K562 (cell line): ENCODE data around the gene SLC6A9. TPM values are rescaled to one million over a fixed set of nuclear protein-coding genes. Genes with fewer than 3 reads are reported as not detected.

ENCODE experiments used
- ARID4B ChIP-seq: sonication (generic); formaldehyde crosslinking; IDR thresholded peaks from 2 replicates; pipeline ENCODE4 v1.8.0; 2022; ENCODE audit warnings: mild to moderate bottlenecking, missing genetic modification reagents
- BDP1 ChIP-seq: IDR thresholded peaks from 3 replicates; pipeline ENCODE4 v1.6.1; 2011; ENCODE audit not compliant: insufficient read length, insufficient read depth
- CEBPZ ChIP-seq: fragments of 150-350 bp; IDR thresholded peaks from 2 replicates; pipeline ENCODE4 v1.6.1; 2014; ENCODE audit warnings: low read depth, mild to moderate bottlenecking, low read length, borderline replicate concordance
- CLOCK ChIP-seq: fragments of 250-450 bp; sonication (Bioruptor Pico); IDR thresholded peaks from 2 replicates; pipeline ENCODE4 v1.4.0; 2020; ENCODE audit warnings: mild to moderate bottlenecking, moderate library complexity, borderline replicate concordance
- DACH1 ChIP-seq: fragments of 450-650 bp; IDR thresholded peaks from 2 replicates; pipeline ENCODE4 v1.6.1; 2018; ENCODE audit not compliant: partially characterized antibody
- E2F3 ChIP-seq: fragments of 250-450 bp; sonication (Bioruptor Pico); IDR thresholded peaks from 2 replicates; pipeline ENCODE4 v1.4.0; 2020; ENCODE audit warnings: mild to moderate bottlenecking
- FOXK1 ChIP-seq: sonication (generic); formaldehyde crosslinking; IDR thresholded peaks from 2 replicates; pipeline ENCODE4 v1.8.0; 2022; ENCODE audit warnings: missing genetic modification reagents, mild to moderate bottlenecking, borderline replicate concordance
- POLR2G ChIP-seq: fragments of 200-400 bp; formaldehyde crosslinking; IDR thresholded peaks from 2 replicates; pipeline ENCODE4 v1.6.1; 2017; ENCODE audit warnings: low read depth, mild to moderate bottlenecking, antibody characterized with exemption, low read length, moderate library complexity
- RBM15 ChIP-seq: fragments of 200-400 bp; formaldehyde crosslinking; IDR thresholded peaks from 2 replicates; pipeline ENCODE4 v1.6.1; 2018; ENCODE audit warnings: mild to moderate bottlenecking, low read length, moderate library complexity; ENCODE audit not compliant: insufficient read depth
- RNF2 ChIP-seq: sonication (generic); IDR thresholded peaks from 2 replicates; pipeline ENCODE4 v1.6.1; 2016
- SAP30 ChIP-seq: fragments of 200-600 bp; sonication (generic); IDR thresholded peaks from 2 replicates; pipeline ENCODE4 v1.6.1; 2012; ENCODE audit warnings: borderline replicate concordance, low read depth, mild to moderate bottlenecking, moderate library complexity, low read length, control low read depth, inconsistent platforms; ENCODE audit not compliant: insufficient read depth, poor library complexity, severe bottlenecking
- ZNF175 ChIP-seq: fragments of 200-800 bp; sonication (Bioruptor generic); IDR thresholded peaks from 2 replicates; pipeline ENCODE4 v1.6.1; 2016; ENCODE audit warnings: low read depth, mild to moderate bottlenecking, missing genetic modification characterization, missing compliant biosample characterization
- ZNF280B ChIP-seq: fragments of 250-450 bp; sonication (Bioruptor Pico); IDR thresholded peaks from 2 replicates; pipeline ENCODE4 v1.5.1; 2021; ENCODE audit warnings: mild to moderate bottlenecking
- ZNF431 ChIP-seq: sonication (generic); formaldehyde crosslinking; IDR thresholded peaks from 2 replicates; pipeline ENCODE4 v1.8.0; 2022; ENCODE audit warnings: mild to moderate bottlenecking, missing genetic modification reagents
- polyA plus RNA-seq, 8 experiments: library from polyadenylated mRNA; depleted of rRNA in 4 of 8; stranded (reverse) in 5 of 8; unstranded in 3 of 8; fragments of >200 nt; fragmentation: Nextera tagmentation in 2 of 8; fragmentation: Illumina TruSeq in 1 of 8; extraction: Ambion mirVana in 2 of 8; extraction: Trizol in 1 of 8; gene quantifications; 2 replicates each; pipeline versions ENCODE4 v1.2.1 to v1.2.3, GENCODE V29; 2011 to 2014; ENCODE audit warnings: inconsistent platforms in 1 of 8, missing spikeins in 1 of 8
- total RNA-seq, 7 experiments: library from RNA; depleted of rRNA in 6 of 7; stranded (reverse); fragments of >200 nt in 6 of 7; fragmentation: Illumina TruSeq in 2 of 7; extraction: Trizol in 2 of 7; gene quantifications; 2 replicates each; pipeline versions ENCODE4 v1.2.1 to v1.2.3, GENCODE V29; 2011 to 2021; ENCODE audit warnings: low replicate concordance in 1 of 7

The SLC6A9 gene
- total and polyA plus RNA-seq, 9 of the 15 experiments (the other 6 are each of a cell fraction or from before 2014, with no cell fraction given): 0.17 to 18.7 (median 2.9) TPM

GRCh38 chr1:43969746-43970466 is 61.4 kb downstream of the SLC6A9 start, which contains the start of gene DPH2 (continued):
- TF ChIP-seq ZNF280B (CRISPR knock-in tag): no peak
- TF ChIP-seq ZNF175 (CRISPR knock-in tag): no peak
- TF ChIP-seq SAP30: peak; percentile 100
- 0 out of 2 replicates have a peak, but pooled peaks have one; percentile 27 for TF ChIP-seq RNF2
- no peak for TF ChIP-seq E2F3 (CRISPR knock-in tag)
- TF ChIP-seq DACH1: no peak
- peak; percentile 99 for TF ChIP-seq ARID4B (CRISPR knock-in tag)
- peak; percentile 67; the same call in 1 of the 2 replicates for TF ChIP-seq CEBPZ
- no peak for TF ChIP-seq ZNF431 (CRISPR knock-in tag)
- TF ChIP-seq BDP1: no peak
- no peak for TF ChIP-seq FOXK1 (CRISPR knock-in tag)
- TF ChIP-seq POLR2G: peak; percentile 72; the same call in 1 of the 2 replicates
- no peak for TF ChIP-seq CLOCK (CRISPR knock-in tag)
- no peak for TF ChIP-seq RBM15
